ENCODE results near the gene SLFNL1. TPM values are rescaled to one million over a fixed set of nuclear protein-coding genes. Genes with fewer than 3 reads are reported as not detected.

SLFNL1 gene
- total RNA-seq, 4 donors from 2014 or later = 0.17 to 0.52 (median 0.47) TPM

DNA sequence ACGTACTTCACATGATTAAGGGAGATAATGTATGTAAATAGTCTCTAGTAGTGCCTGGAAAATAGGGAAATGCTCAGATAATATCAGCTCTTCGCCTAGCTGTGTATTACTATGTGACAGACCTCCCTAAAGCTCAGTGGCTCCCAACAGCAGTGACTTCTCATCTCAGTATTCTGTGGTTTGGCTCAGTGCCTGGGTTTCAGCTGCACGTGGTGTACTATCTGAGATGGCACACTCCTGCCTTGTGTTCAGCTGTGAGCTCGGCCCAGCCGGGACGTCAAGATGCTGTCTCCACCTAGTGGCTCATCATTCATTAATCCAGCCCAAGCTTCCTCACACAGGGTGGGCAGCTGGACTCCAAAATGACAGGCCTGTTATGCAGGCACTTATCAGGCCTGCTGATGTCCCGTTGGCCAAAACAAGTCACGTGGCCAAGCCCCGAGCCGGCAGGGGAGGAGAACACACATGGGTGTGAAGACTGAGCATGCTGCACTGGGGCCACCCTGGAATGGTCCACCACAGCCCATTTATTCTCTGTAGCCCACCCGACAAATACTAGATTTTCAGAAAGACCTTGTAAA, 17.8 kb downstream of the SLFNL1 start:
- TF ChIP-seq, protein P1, sequence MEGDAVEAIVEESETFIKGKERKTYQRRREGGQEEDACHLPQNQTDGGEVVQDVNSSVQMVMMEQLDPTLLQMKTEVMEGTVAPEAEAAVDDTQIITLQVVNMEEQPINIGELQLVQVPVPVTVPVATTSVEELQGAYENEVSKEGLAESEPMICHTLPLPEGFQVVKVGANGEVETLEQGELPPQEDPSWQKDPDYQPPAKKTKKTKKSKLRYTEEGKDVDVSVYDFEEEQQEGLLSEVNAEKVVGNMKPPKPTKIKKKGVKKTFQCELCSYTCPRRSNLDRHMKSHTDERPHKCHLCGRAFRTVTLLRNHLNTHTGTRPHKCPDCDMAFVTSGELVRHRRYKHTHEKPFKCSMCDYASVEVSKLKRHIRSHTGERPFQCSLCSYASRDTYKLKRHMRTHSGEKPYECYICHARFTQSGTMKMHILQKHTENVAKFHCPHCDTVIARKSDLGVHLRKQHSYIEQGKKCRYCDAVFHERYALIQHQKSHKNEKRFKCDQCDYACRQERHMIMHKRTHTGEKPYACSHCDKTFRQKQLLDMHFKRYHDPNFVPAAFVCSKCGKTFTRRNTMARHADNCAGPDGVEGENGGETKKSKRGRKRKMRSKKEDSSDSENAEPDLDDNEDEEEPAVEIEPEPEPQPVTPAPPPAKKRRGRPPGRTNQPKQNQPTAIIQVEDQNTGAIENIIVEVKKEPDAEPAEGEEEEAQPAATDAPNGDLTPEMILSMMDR (IDR thresholded peaks at IDR 0.05) = peak; percentile 55 to 68 (median 59)
- TF ChIP-seq EP300 (IDR thresholded peaks at IDR 0.05) (no peak), POLR2AphosphoS5 (IDR thresholded peaks at IDR 0.05) (peak; percentile 66 to 85), POLR2A (IDR thresholded peaks at IDR 0.05; ENCODE audit: low read depth) (no peak)
- no peaks in the 10 kb centered on the region for H3K9me3 ChIP-seq
- 29% methylated on average over 11 of the region's 11 CpGs for WGBS
- H3K27me3 ChIP-seq = no peaks in the 10 kb centered on the region
- H3K27ac ChIP-seq (replicated peaks in 1 of 4) = peak overlapping the region in 3 of 4 donors; percentile 39 to 65 (median 44)
- DNase-seq (ENCODE audit: extremely low spot score) = peak; percentile 98
- peaks cover 10 to 27% (median 24%) of the 10 kb centered on the region in 4 donors for H3K4me1 ChIP-seq
- H3K4me3 ChIP-seq = no peak overlapping the region
- H3K36me3 ChIP-seq = peaks cover 25 to 98% (median 70%) of the 10 kb centered on the region in 4 donors
- intact Hi-C loops (cut with DNase I) = no loop called here

DNA sequence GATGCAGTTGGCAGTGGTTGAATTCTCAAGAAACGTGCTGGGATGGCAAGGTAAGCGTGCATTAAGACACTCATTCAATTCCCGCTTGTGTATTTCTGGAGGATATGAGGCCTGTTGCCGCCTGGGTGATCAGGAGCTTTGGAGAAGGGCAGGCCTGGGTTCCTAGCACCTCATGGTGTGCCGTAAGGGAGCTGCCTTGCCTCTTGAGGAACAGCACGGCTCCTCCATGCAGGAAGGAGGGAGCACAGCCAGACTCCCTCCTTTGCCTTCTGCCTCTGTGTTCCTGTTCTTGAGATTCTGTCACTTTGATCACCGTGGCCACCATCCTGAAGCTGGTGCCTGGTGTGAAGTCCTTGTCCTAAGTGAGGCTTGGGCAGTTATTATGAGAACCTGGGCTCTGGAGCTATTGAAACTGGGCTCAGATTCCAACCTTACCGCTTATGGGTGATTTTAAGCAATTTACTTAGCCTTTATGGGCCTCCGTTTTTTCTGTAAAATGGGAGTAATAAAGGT, 18.3 kb downstream of the SLFNL1 start:
- 84% methylated on average over 9 of the region's 9 CpGs for WGBS
- Histone ChIP-seq H3K4me3 (no peak overlapping the region), H3K27me3 (no peaks in the 10 kb centered on the region), H3K27ac (replicated peaks in 1 of 4) (peak overlapping the region in 3 of 4 donors; percentile 39 to 65 (median 44)), H3K36me3 (peaks cover 24 to 98% (median 70%) of the 10 kb centered on the region in 4 donors), H3K9me3 (no peaks in the 10 kb centered on the region), H3K4me1 (peaks cover 10 to 27% (median 24%) of the 10 kb centered on the region in 4 donors)
- DNase-seq (ENCODE audit: extremely low spot score) = no peak
- intact Hi-C loops (cut with DNase I) = no loop called here
- TF ChIP-seq EP300 (IDR thresholded peaks at IDR 0.05) (no peak), POLR2AphosphoS5 (IDR thresholded peaks at IDR 0.05) (no peak), POLR2A (IDR thresholded peaks at IDR 0.05; ENCODE audit: low read depth) (no peak)
- TF ChIP-seq, protein P1 (IDR thresholded peaks at IDR 0.05) = no peak

DNA sequence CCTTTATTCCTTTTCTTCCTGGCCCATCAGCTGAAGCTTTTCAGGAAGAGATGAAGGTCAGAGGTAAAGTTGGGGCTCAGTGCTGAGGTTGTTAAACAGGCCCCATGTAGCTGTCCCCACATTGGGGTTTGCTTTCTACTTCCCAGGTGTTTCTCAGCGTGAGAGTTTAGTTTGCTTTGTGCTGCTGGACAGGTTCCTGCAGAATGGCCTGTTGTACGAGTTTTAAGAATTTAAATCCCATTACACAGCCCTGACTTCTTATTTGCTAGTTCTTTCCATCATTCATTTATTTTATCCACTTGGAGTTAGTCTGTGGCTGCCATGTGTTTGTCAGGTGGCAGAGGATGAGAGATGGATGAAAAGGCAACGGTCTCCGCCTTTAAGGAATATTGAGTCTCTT, 22.9 kb downstream of the SLFNL1 start:
- Histone ChIP-seq H3K9me3 (no peaks in the 10 kb centered on the region), H3K4me1 (peaks cover 7 to 22% (median 19%) of the 10 kb centered on the region in 4 donors), H3K4me3 (no peak overlapping the region), H3K36me3 (peaks cover 30 to 97% (median 70%) of the 10 kb centered on the region in 4 donors), H3K27me3 (no peaks in the 10 kb centered on the region), H3K27ac (replicated peaks in 1 of 4) (no peak overlapping the region)
- intact Hi-C loops (cut with DNase I) = no loop called here
- DNase-seq (ENCODE audit: extremely low spot score) = no peak
- TF ChIP-seq EP300 (IDR thresholded peaks at IDR 0.05) (no peak), POLR2A (IDR thresholded peaks at IDR 0.05; ENCODE audit: low read depth) (no peak), POLR2AphosphoS5 (IDR thresholded peaks at IDR 0.05) (no peak)
- TF ChIP-seq, protein P1 (IDR thresholded peaks at IDR 0.05) = no peak
- 91% methylated on average over 4 of the region's 4 CpGs for WGBS

DNA sequence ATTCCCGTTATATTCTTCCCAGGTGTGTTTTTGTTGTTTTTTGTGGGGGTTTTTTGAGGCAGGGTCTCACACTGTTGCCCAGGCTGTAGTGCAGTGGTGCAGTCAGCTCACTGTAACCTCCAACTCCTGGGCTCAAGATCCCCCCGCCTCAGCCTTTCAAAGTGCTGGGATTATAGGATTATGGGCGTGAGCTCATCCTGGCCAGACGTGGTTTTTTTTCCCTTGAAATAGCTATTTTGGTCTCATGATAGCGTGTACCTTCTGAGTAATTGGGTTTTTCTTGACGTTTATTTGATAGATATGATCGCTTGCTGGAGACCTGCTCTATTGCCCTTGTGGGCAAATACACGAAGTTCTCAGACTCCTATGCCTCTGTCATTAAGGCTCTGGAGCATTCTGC, 24.4 kb downstream of the SLFNL1 start:
- WGBS = 95% methylated on average over 8 of the region's 8 CpGs
- no peak overlapping the region for H3K4me3 ChIP-seq
- no peak for DNase-seq (ENCODE audit: extremely low spot score)
- H3K4me1 ChIP-seq = peaks cover 0 to 7% (median 4%) of the 10 kb centered on the region in 4 donors
- H3K27me3 ChIP-seq = no peaks in the 10 kb centered on the region
- H3K9me3 ChIP-seq = no peaks in the 10 kb centered on the region
- intact Hi-C loops (cut with DNase I) = no loop called here
- TF ChIP-seq, protein P1 (IDR thresholded peaks at IDR 0.05) = no peak
- TF ChIP-seq POLR2A (IDR thresholded peaks at IDR 0.05; ENCODE audit: low read depth) = no peak
- no peak for TF ChIP-seq POLR2AphosphoS5 (IDR thresholded peaks at IDR 0.05)
- TF ChIP-seq EP300 (IDR thresholded peaks at IDR 0.05) = no peak
- peaks cover 32 to 97% (median 75%) of the 10 kb centered on the region in 4 donors for H3K36me3 ChIP-seq
- no peak overlapping the region for H3K27ac ChIP-seq (replicated peaks in 1 of 4)

Measured in esophagus muscularis mucosa (tissue), 4 donors.